ENCODE measurements around the gene UBAP1L. TPM values are rescaled to one million over a fixed set of nuclear protein-coding genes. Genes with fewer than 3 reads are reported as not detected.
"Not testable (repeated sequence)": the region's sequence is repeated elsewhere in the genome, so short reads cannot be mapped to it uniquely, and the experiment has no call there.

The UBAP1L gene
- total and polyA plus RNA-seq, 2 experiments from 2014 or later = 1.6 to 5.1 TPM

- Histone ChIP-seq H3K4me3 (no peak overlapping the region), H3K4me1 (ENCODE audit: low read depth) (no peaks in the 10 kb centered on the region), H3K27ac (no peak overlapping the region), H3K27me3 (peaks cover 9% of the 10 kb centered on the region), H3K36me3 (peaks cover 14% of the 10 kb centered on the region), H3K9me3 (ENCODE audit: low read depth) (no peaks in the 10 kb centered on the region)
- TF ChIP-seq CTCF (IDR thresholded peaks at IDR 0.05; ENCODE audit: low read depth, low read length) = no peak
- DNase-seq (ENCODE audit: low read depth in 1 of 2, low spot score in 1 of 2) = no peak
Measured at GRCh38 chr15:65102912-65103311, 12.1 kb downstream of the UBAP1L start.

GRCh38 chr15:65101891-65102708 is 12.9 kb downstream of the UBAP1L start:
- Histone ChIP-seq H3K4me1 (ENCODE audit: low read depth) (no peaks in the 10 kb centered on the region), H3K36me3 (peaks cover 17% of the 10 kb centered on the region), H3K9me3 (ENCODE audit: low read depth) (no peaks in the 10 kb centered on the region), H3K27ac (no peak overlapping the region), H3K27me3 (peaks cover 9% of the 10 kb centered on the region), H3K4me3 (no peak overlapping the region)
- no peak for TF ChIP-seq CTCF (IDR thresholded peaks at IDR 0.05; ENCODE audit: low read depth, low read length)
- DNase-seq (ENCODE audit: low read depth in 1 of 2, low spot score in 1 of 2) = no peak

- peak; percentile 82 to 89 for DNase-seq (ENCODE audit: low read depth in 1 of 2, low spot score in 1 of 2)
- no peaks in the 10 kb centered on the region for H3K9me3 ChIP-seq (ENCODE audit: low read depth)
- peaks cover 9% of the 10 kb centered on the region for H3K27me3 ChIP-seq
- no peak overlapping the region for H3K27ac ChIP-seq
- H3K36me3 ChIP-seq = peaks cover 17% of the 10 kb centered on the region
- H3K4me3 ChIP-seq = no peak overlapping the region
- H3K4me1 ChIP-seq (ENCODE audit: low read depth) = no peaks in the 10 kb centered on the region
- TF ChIP-seq CTCF (IDR thresholded peaks at IDR 0.05; ENCODE audit: low read depth, low read length) = peak; percentile 89
Measured at GRCh38 chr15:65101411-65101890, 13.5 kb downstream of the UBAP1L start.

- no peak for DNase-seq (ENCODE audit: low read depth in 1 of 2, low spot score in 1 of 2)
- peaks cover 9% of the 10 kb centered on the region for H3K27me3 ChIP-seq
- TF ChIP-seq CTCF (IDR thresholded peaks at IDR 0.05; ENCODE audit: low read depth, low read length) = no peak
- H3K9me3 ChIP-seq (ENCODE audit: low read depth) = no peaks in the 10 kb centered on the region
- H3K27ac ChIP-seq = no peak overlapping the region
- H3K36me3 ChIP-seq = peaks cover 12% of the 10 kb centered on the region
- H3K4me3 ChIP-seq = no peak overlapping the region
- no peaks in the 10 kb centered on the region for H3K4me1 ChIP-seq (ENCODE audit: low read depth)
Measured at GRCh38 chr15:65100442-65100841, 14.6 kb downstream of the UBAP1L start.

GRCh38 chr15:65099801-65100200 is 15.2 kb downstream of the UBAP1L start:
- H3K36me3 ChIP-seq = peaks cover 12% of the 10 kb centered on the region
- H3K27ac ChIP-seq; H3K4me1 ChIP-seq (ENCODE audit: low read depth); H3K27me3 ChIP-seq; H3K4me3 ChIP-seq; DNase-seq (ENCODE audit: low read depth in 1 of 2, low spot score in 1 of 2); H3K9me3 ChIP-seq (ENCODE audit: low read depth): not testable (repeated sequence)

GRCh38 chr15:65099336-65099735 is 15.7 kb downstream of the UBAP1L start:
- Histone ChIP-seq H3K4me1 (ENCODE audit: low read depth) (no peaks in the 10 kb centered on the region), H3K27ac (no peak overlapping the region), H3K9me3 (ENCODE audit: low read depth) (no peaks in the 10 kb centered on the region), H3K36me3 (peaks cover 12% of the 10 kb centered on the region), H3K27me3 (peaks cover 9% of the 10 kb centered on the region), H3K4me3 (no peak overlapping the region)
- no peak for TF ChIP-seq CTCF (IDR thresholded peaks at IDR 0.05; ENCODE audit: low read depth, low read length)
- DNase-seq (ENCODE audit: low read depth in 1 of 2, low spot score in 1 of 2) = no peak
